ENCODE data around the gene HOXC9. TPM values are rescaled to one million over a fixed set of nuclear protein-coding genes. Genes with fewer than 3 reads are reported as not detected.

HOXC9 gene
- total and polyA plus RNA-seq, 9 of the 15 experiments (the other 6 are each of a cell fraction or from before 2014, with no cell fraction given), result 1.1 to 10.5 (median 9.3) TPM

GRCh38 chr12:53994264-53995001 is 5.5 kb upstream of the HOXC9 start (continued):
- no peak for TF ChIP-seq RBM22 (IDR thresholded peaks at IDR 0.05; ENCODE audit: low read depth, low read length, poor library complexity, severe bottlenecking)
- TF ChIP-seq POLR2AphosphoS2 (IDR thresholded peaks at IDR 0.05; ENCODE audit: low read length), result no peak
- TF ChIP-seq FOXA3 (CRISPR knock-in tag; conservative IDR thresholded peaks at IDR 0.05 in 1 of 2, IDR thresholded peaks at IDR 0.05 in 1 of 2), result no peak
- TF ChIP-seq ARID1B (IDR thresholded peaks at IDR 0.05), result peak; percentile 19; the same call in 1 of the 2 replicates
- TF ChIP-seq ZKSCAN8 (CRISPR knock-in tag; IDR thresholded peaks at IDR 0.05), result no peak
- no peak for TF ChIP-seq NR2F6 (CRISPR knock-in tag; IDR thresholded peaks at IDR 0.05)
- TF ChIP-seq MAZ (CRISPR knock-in tag; conservative IDR thresholded peaks at IDR 0.05 in 1 of 2, IDR thresholded peaks at IDR 0.05 in 1 of 2), result peak; percentile 53 to 80
- TF ChIP-seq XRCC5 (IDR thresholded peaks at IDR 0.05; ENCODE audit: low read depth, low read length), result no peak
- TF ChIP-seq TRIM24 (IDR thresholded peaks at IDR 0.05), result no peak
- TF ChIP-seq HES1 (IDR thresholded peaks at IDR 0.05; ENCODE audit: low read depth), result 0 out of 2 replicates have a peak, but pooled peaks have one; percentile 26
- no peak for TF ChIP-seq ETS1 (conservative IDR thresholded peaks at IDR 0.05; ENCODE audit: control insufficient read depth, low read depth, low read length)
- TF ChIP-seq ZMIZ1 (IDR thresholded peaks at IDR 0.05; ENCODE audit: low read depth in 2 of 2, low read length in 2 of 2), result no peak
- TF ChIP-seq ELF4 (CRISPR knock-in tag; IDR thresholded peaks at IDR 0.05), result no peak
- no peak for TF ChIP-seq ZNF124 (CRISPR knock-in tag; IDR thresholded peaks at IDR 0.05)
- TF ChIP-seq SOX6 (IDR thresholded peaks at IDR 0.05), result peak; percentile 68
- TF ChIP-seq SMARCE1 (IDR thresholded peaks at IDR 0.05), result no peak; the same call in 1 of the 2 replicates
- TF ChIP-seq POLR2G (IDR thresholded peaks at IDR 0.05; ENCODE audit: low read depth, low read length), result peak; percentile 46
- TF ChIP-seq ZNF280B (CRISPR knock-in tag; IDR thresholded peaks at IDR 0.05), result no peak
- TF ChIP-seq SAFB (IDR thresholded peaks at IDR 0.05; ENCODE audit: borderline replicate concordance, low read depth, low read length), result 0 out of 2 replicates have a peak, but pooled peaks have one; percentile 23
- TF ChIP-seq ZNF174 (CRISPR knock-in tag; IDR thresholded peaks at IDR 0.05), result no peak
